ENCODE data around the gene NENF. TPM values are rescaled to one million over a fixed set of nuclear protein-coding genes. Genes with fewer than 3 reads are reported as not detected.

Gene NENF
- total RNA-seq, 1 experiment from 2014 or later: 51.0 TPM

GRCh38 chr1:212440419-212440818 lies 7.7 kb downstream of the NENF start:
- CTCF ChIA-PET: interaction anchor here (1.0 kb wide), 1 partner anchor 15 kb away, joined by 4 read pairs; no protein-coding TSS in a partner anchor
- POLR2A ChIA-PET (ENCODE audit: low non-redundant PET): no interaction called here
- Histone ChIP-seq H3K36me3 (ENCODE audit: insufficient read depth, low read length, poor library complexity, severe bottlenecking) (no peaks in the 10 kb centered on the region), H3K4me1 (ENCODE audit: insufficient read depth, low read length, poor library complexity, severe bottlenecking) (no peaks in the 10 kb centered on the region), H3K27ac (ENCODE audit: low read depth, low read length, poor library complexity, severe bottlenecking) (no peak overlapping the region), H3K9me3 (ENCODE audit: low read depth, low read length, poor library complexity, severe bottlenecking) (no peaks in the 10 kb centered on the region), H3K27me3 (replicated peaks; ENCODE audit: insufficient read depth, low read depth, low read length, poor library complexity) (no peaks in the 10 kb centered on the region), H3K4me3 (ENCODE audit: low read depth, low read length, poor library complexity, severe bottlenecking) (no peak overlapping the region)
- intact Hi-C loops (cut with micrococcal nuclease; ENCODE audit: unreplicated experiment): no loop called here
- TF ChIP-seq, protein P1, sequence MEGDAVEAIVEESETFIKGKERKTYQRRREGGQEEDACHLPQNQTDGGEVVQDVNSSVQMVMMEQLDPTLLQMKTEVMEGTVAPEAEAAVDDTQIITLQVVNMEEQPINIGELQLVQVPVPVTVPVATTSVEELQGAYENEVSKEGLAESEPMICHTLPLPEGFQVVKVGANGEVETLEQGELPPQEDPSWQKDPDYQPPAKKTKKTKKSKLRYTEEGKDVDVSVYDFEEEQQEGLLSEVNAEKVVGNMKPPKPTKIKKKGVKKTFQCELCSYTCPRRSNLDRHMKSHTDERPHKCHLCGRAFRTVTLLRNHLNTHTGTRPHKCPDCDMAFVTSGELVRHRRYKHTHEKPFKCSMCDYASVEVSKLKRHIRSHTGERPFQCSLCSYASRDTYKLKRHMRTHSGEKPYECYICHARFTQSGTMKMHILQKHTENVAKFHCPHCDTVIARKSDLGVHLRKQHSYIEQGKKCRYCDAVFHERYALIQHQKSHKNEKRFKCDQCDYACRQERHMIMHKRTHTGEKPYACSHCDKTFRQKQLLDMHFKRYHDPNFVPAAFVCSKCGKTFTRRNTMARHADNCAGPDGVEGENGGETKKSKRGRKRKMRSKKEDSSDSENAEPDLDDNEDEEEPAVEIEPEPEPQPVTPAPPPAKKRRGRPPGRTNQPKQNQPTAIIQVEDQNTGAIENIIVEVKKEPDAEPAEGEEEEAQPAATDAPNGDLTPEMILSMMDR (conservative IDR thresholded peaks at IDR 0.05; ENCODE audit: low read depth, low read length): no peak
- no peak for TF ChIP-seq EZH2 (IDR thresholded peaks at IDR 0.05; ENCODE audit: borderline replicate concordance, low read depth, low read length, poor library complexity, severe bottlenecking)
- no peak for DNase-seq (ENCODE audit: low spot score)
- no TSS peak for BruUV-seq (replicated peaks)

- Histone ChIP-seq H3K4me3 (ENCODE audit: low read depth, low read length, poor library complexity, severe bottlenecking) (no peak overlapping the region), H3K36me3 (ENCODE audit: insufficient read depth, low read length, poor library complexity, severe bottlenecking) (no peaks in the 10 kb centered on the region), H3K4me1 (ENCODE audit: insufficient read depth, low read length, poor library complexity, severe bottlenecking) (no peaks in the 10 kb centered on the region), H3K9me3 (ENCODE audit: low read depth, low read length, poor library complexity, severe bottlenecking) (no peaks in the 10 kb centered on the region), H3K27ac (ENCODE audit: low read depth, low read length, poor library complexity, severe bottlenecking) (no peak overlapping the region), H3K27me3 (replicated peaks; ENCODE audit: insufficient read depth, low read depth, low read length, poor library complexity) (no peaks in the 10 kb centered on the region)
- no peak for DNase-seq (ENCODE audit: low spot score)
- CTCF ChIA-PET: no interaction called here
- intact Hi-C loops (cut with micrococcal nuclease; ENCODE audit: unreplicated experiment): no loop called here
- TF ChIP-seq EZH2 (IDR thresholded peaks at IDR 0.05; ENCODE audit: borderline replicate concordance, low read depth, low read length, poor library complexity, severe bottlenecking): no peak
- TF ChIP-seq, protein P1 (conservative IDR thresholded peaks at IDR 0.05; ENCODE audit: low read depth, low read length): no peak
- BruUV-seq (replicated peaks): no TSS peak
- POLR2A ChIA-PET (ENCODE audit: low non-redundant PET): no interaction called here
Observed at GRCh38 chr1:212442408-212442807, 9.7 kb downstream of the NENF start.

GRCh38 chr1:212446333-212446732 lies 13.6 kb downstream of the NENF start:
- H3K4me3 ChIP-seq (ENCODE audit: low read depth, low read length, poor library complexity, severe bottlenecking): no peak overlapping the region
- no peak for DNase-seq (ENCODE audit: low spot score)
- no peaks in the 10 kb centered on the region for H3K9me3 ChIP-seq (ENCODE audit: low read depth, low read length, poor library complexity, severe bottlenecking)
- no TSS peak for BruUV-seq (replicated peaks)
- no peak overlapping the region for H3K27ac ChIP-seq (ENCODE audit: low read depth, low read length, poor library complexity, severe bottlenecking)
- no peaks in the 10 kb centered on the region for H3K4me1 ChIP-seq (ENCODE audit: insufficient read depth, low read length, poor library complexity, severe bottlenecking)
- no peaks in the 10 kb centered on the region for H3K27me3 ChIP-seq (replicated peaks; ENCODE audit: insufficient read depth, low read depth, low read length, poor library complexity)
- ChIA-PET CTCF (interaction anchor here (0.6 kb wide), 1 partner anchor 10 kb away, joined by 3 read pairs; no protein-coding TSS in a partner anchor), POLR2A (ENCODE audit: low non-redundant PET) (no interaction called here)
- intact Hi-C loops (cut with micrococcal nuclease; ENCODE audit: unreplicated experiment): no loop called here
- TF ChIP-seq EZH2 (IDR thresholded peaks at IDR 0.05; ENCODE audit: borderline replicate concordance, low read depth, low read length, poor library complexity, severe bottlenecking): no peak
- H3K36me3 ChIP-seq (ENCODE audit: insufficient read depth, low read length, poor library complexity, severe bottlenecking): no peaks in the 10 kb centered on the region

DNA sequence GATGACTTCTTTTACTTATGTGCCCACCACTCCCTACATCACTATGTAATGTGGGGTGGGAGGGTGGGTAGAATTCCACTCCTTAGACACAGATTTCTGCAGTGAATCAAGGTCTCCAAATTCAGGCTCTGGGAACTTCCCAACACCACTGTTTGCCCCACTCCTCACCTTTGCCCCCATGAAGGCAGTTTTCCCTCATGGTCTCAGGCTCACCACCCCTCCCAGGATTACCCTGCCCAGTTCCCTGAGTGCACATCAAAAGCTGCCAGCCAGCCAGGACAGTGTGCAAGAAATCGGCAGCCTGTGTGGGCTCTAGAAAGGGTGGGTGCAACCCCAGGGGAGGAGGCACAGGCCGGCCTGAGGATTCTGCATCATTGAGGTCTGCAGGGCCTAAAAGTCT lies 14.8 kb downstream of the NENF start:
- Histone ChIP-seq H3K4me1 (ENCODE audit: insufficient read depth, low read length, poor library complexity, severe bottlenecking) (no peaks in the 10 kb centered on the region), H3K36me3 (ENCODE audit: insufficient read depth, low read length, poor library complexity, severe bottlenecking) (no peaks in the 10 kb centered on the region), H3K27ac (ENCODE audit: low read depth, low read length, poor library complexity, severe bottlenecking) (no peak overlapping the region), H3K4me3 (ENCODE audit: low read depth, low read length, poor library complexity, severe bottlenecking) (no peak overlapping the region), H3K27me3 (replicated peaks; ENCODE audit: insufficient read depth, low read depth, low read length, poor library complexity) (no peaks in the 10 kb centered on the region), H3K9me3 (ENCODE audit: low read depth, low read length, poor library complexity, severe bottlenecking) (no peaks in the 10 kb centered on the region)
- POLR2A ChIA-PET (ENCODE audit: low non-redundant PET): no interaction called here
- TF ChIP-seq, protein P1 (conservative IDR thresholded peaks at IDR 0.05; ENCODE audit: low read depth, low read length): no peak
- TF ChIP-seq EZH2 (IDR thresholded peaks at IDR 0.05; ENCODE audit: borderline replicate concordance, low read depth, low read length, poor library complexity, severe bottlenecking): no peak
- CTCF ChIA-PET: no interaction called here
- no peak for DNase-seq (ENCODE audit: low spot score)
- no TSS peak for BruUV-seq (replicated peaks)
- intact Hi-C loops (cut with micrococcal nuclease; ENCODE audit: unreplicated experiment): no loop called here
